Measurements from ENCODE around the gene KLK14. TPM values are rescaled to one million over a fixed set of nuclear protein-coding genes. Genes with fewer than 3 reads are reported as not detected.

KLK14 gene
- total RNA-seq, 1 experiment from 2014 or later = 0.26 TPM

GRCh38 chr19:51031220-51031879 lies 51.3 kb downstream of the KLK14 start:
- no peak overlapping the region for H3K14ac ChIP-seq (ENCODE audit: insufficient read depth, low read length)
- H3K27ac Mint-ChIP-seq = no peak overlapping the region
- no peak overlapping the region for H4K91ac ChIP-seq (ENCODE audit: insufficient read length, low read depth, low read length)
- H3K27me3 ChIP-seq (ENCODE audit: insufficient read depth, low read length) = no peaks in the 10 kb centered on the region
- no peak overlapping the region for H3K4me2 ChIP-seq (ENCODE audit: insufficient read depth, insufficient read length, low read length)
- no peaks in the 10 kb centered on the region for H3K9me3 ChIP-seq (ENCODE audit: control insufficient read depth, low read depth, low read length)
- H3K23me2 ChIP-seq (ENCODE audit: insufficient read length, low read depth, low read length, poor library complexity, severe bottlenecking) = no peaks in the 10 kb centered on the region
- no peak overlapping the region for H3K56ac ChIP-seq (ENCODE audit: insufficient read length, low read depth, low read length)
- no peak overlapping the region for H3K27ac ChIP-seq (ENCODE audit: insufficient read length, low read depth, low read length)
- no peak overlapping the region for H4K8ac ChIP-seq (replicated peaks; ENCODE audit: insufficient read length, low read depth, low read length)
- no peaks in the 10 kb centered on the region for H3K79me1 ChIP-seq (ENCODE audit: insufficient read depth, low read depth, low read length, poor library complexity, severe bottlenecking)
- no peak overlapping the region for H2BK5ac ChIP-seq (ENCODE audit: insufficient read length, low read length)
- no peaks in the 10 kb centered on the region for H3K79me2 ChIP-seq (ENCODE audit: insufficient read depth, low read length)
- no peak overlapping the region for H2BK12ac ChIP-seq (ENCODE audit: insufficient read length, low read depth, low read length)
- no peak overlapping the region for H3K9ac ChIP-seq (ENCODE audit: extremely low read depth, insufficient read length, low read length)
- DNase-seq = no peak
- TF ChIP-seq CTCF (conservative IDR thresholded peaks at IDR 0.05) = no peak
- H3K27me3 Mint-ChIP-seq (ENCODE audit: low read depth) = peaks cover 18% of the 10 kb centered on the region
- no peaks in the 10 kb centered on the region for H3K36me3 Mint-ChIP-seq (ENCODE audit: insufficient read depth in 1 of 3, low read depth in 3 of 3)
- H4K5ac ChIP-seq (ENCODE audit: insufficient read length, low read depth, low read length) = no peak overlapping the region
- H3K4me3 Mint-ChIP-seq = no peak overlapping the region
- WGBS (ENCODE audit: extremely low coverage, insufficient read length, low lambda C conversion rate) = no CpG with 5 or more reads among the region's 7 CpGs
- no peak overlapping the region for H3K18ac ChIP-seq (ENCODE audit: insufficient read length, low read depth, low read length)
- H2BK15ac ChIP-seq (ENCODE audit: low read depth, low read length) = no peak overlapping the region
- peaks cover 21 to 33% of the 10 kb centered on the region in 2 experiments for H3K4me1 Mint-ChIP-seq
- H3K4me1 ChIP-seq (ENCODE audit: insufficient read depth, low read length) = no peaks in the 10 kb centered on the region
- H2AK5ac ChIP-seq (ENCODE audit: insufficient read length, low read length) = no peak overlapping the region
- H2BK20ac ChIP-seq (ENCODE audit: low read depth, low read length, poor library complexity, severe bottlenecking) = no peak overlapping the region
- H2BK120ac ChIP-seq (ENCODE audit: low read depth, low read length, poor library complexity, severe bottlenecking) = no peak overlapping the region
- no peaks in the 10 kb centered on the region for H4K20me1 ChIP-seq (ENCODE audit: control insufficient read depth, insufficient read depth, insufficient read length)
- no peaks in the 10 kb centered on the region; a peak in 1 of 5 replicates for H3K9me3 Mint-ChIP-seq
- H3T11ph ChIP-seq (ENCODE audit: low read length) = no peak overlapping the region
- no peak overlapping the region for H3K23ac ChIP-seq (ENCODE audit: insufficient read length, low read depth, low read length)
- H3K4ac ChIP-seq (ENCODE audit: low read depth, low read length) = no peak overlapping the region
- no peak overlapping the region for H2AFZ ChIP-seq (ENCODE audit: low read length)

Measured in H9 (cell line).